K562 (cell line): ENCODE measurements around the gene IMP4. TPM values are rescaled to one million over a fixed set of nuclear protein-coding genes. Genes with fewer than 3 reads are reported as not detected.

Experiments
- CSDE1 ChIP-seq, 2 experiments: fragments of 450-650 bp; IDR thresholded peaks; 2 replicates each; pipeline ENCODE4 v1.6.1; 2016; ENCODE audit warnings: mild to moderate bottlenecking in 1 of 2
- ELF1 ChIP-seq: fragments of 200-800 bp; sonication (Bioruptor generic); IDR thresholded peaks from 2 replicates; pipeline ENCODE4 v1.6.1; 2016; ENCODE audit warnings: missing genetic modification characterization, missing compliant biosample characterization
- FOS ChIP-seq: IDR thresholded peaks from 3 replicates; pipeline ENCODE4 v1.6.1; 2011; ENCODE audit not compliant: insufficient read length; ENCODE audit errors: extremely low read depth
- KDM1A ChIP-seq, 2 experiments: fragments of 450-650 bp; IDR thresholded peaks; 2 replicates each; pipeline ENCODE4 v1.6.1; 2016; ENCODE audit warnings: mild to moderate bottlenecking in 2 of 2
- LCOR ChIP-seq: sonication (generic); formaldehyde crosslinking; IDR thresholded peaks from 2 replicates; pipeline ENCODE4 v1.8.0; 2022; ENCODE audit warnings: mild to moderate bottlenecking, missing genetic modification reagents
- MIER1 ChIP-seq: fragments of 450-650 bp; IDR thresholded peaks from 2 replicates; pipeline ENCODE4 v1.6.1; 2016; ENCODE audit warnings: antibody characterized with exemption, mild to moderate bottlenecking, low read depth
- MTA3 ChIP-seq: fragments of 450-650 bp; formaldehyde crosslinking; IDR thresholded peaks from 2 replicates; pipeline ENCODE4 v1.6.1; 2017; ENCODE audit warnings: mild to moderate bottlenecking, borderline replicate concordance
- NFE2L1 ChIP-seq: fragments of 450-650 bp; IDR thresholded peaks from 2 replicates; pipeline ENCODE4 v1.6.1; 2016; ENCODE audit warnings: missing genetic modification characterization, low read depth, mild to moderate bottlenecking, missing compliant biosample characterization, moderate library complexity, borderline replicate concordance
- NR2C2 ChIP-seq, 2 experiments: fragments of 200-800 bp in 1 of 2; sonication (Bioruptor generic) in 1 of 2; sonication (generic) in 1 of 2; formaldehyde crosslinking in 1 of 2; IDR thresholded peaks; 2 replicates each; pipeline versions ENCODE4 v1.6.1 to v1.8.0; 2016 to 2022; ENCODE audit warnings: mild to moderate bottlenecking in 1 of 2, missing compliant biosample characterization in 1 of 2, missing genetic modification characterization in 1 of 2, missing genetic modification reagents in 1 of 2
- OTX1 ChIP-seq: fragments of 450-650 bp; formaldehyde crosslinking; IDR thresholded peaks from 2 replicates; pipeline ENCODE4 v1.4.0; 2022; ENCODE audit warnings: mild to moderate bottlenecking
- SMARCC2 ChIP-seq: fragments of 450-650 bp; IDR thresholded peaks from 2 replicates; pipeline ENCODE4 v1.6.1; 2017; ENCODE audit warnings: antibody characterized with exemption, moderate library complexity, mild to moderate bottlenecking, low read depth
- SRSF9 ChIP-seq: fragments of 200-400 bp; formaldehyde crosslinking; IDR thresholded peaks from 2 replicates; pipeline ENCODE4 v1.6.1; 2017; ENCODE audit warnings: low read depth, low read length, borderline replicate concordance
- STAT5A ChIP-seq: IDR thresholded peaks from 2 replicates; pipeline ENCODE4 v1.6.1; 2012; ENCODE audit warnings: low read length, inconsistent platforms, borderline replicate concordance
- YBX1 ChIP-seq: fragments of 450-650 bp; IDR thresholded peaks from 2 replicates; pipeline ENCODE4 v1.7.1; 2016; ENCODE audit warnings: mild to moderate bottlenecking
- ZBED1 ChIP-seq: IDR thresholded peaks from 2 replicates; pipeline ENCODE4 v1.6.1; 2014
- ZBTB17 ChIP-seq: fragments of 450-650 bp; formaldehyde crosslinking; IDR thresholded peaks from 2 replicates; pipeline ENCODE4 v1.4.0; 2020; ENCODE audit warnings: mild to moderate bottlenecking
- ZBTB7A ChIP-seq: IDR thresholded peaks from 2 replicates; pipeline ENCODE4 v1.6.1; 2011; ENCODE audit warnings: low read depth, mild to moderate bottlenecking, low read length, moderate library complexity, borderline replicate concordance; ENCODE audit not compliant: control insufficient read depth
- ZNF140 ChIP-seq: fragments of 250-450 bp; sonication (Bioruptor Pico); IDR thresholded peaks from 2 replicates; pipeline ENCODE4 v1.8.0; 2021; ENCODE audit warnings: moderate library complexity, mild to moderate bottlenecking, inconsistent platforms
- ZNF197 ChIP-seq: fragments of 200-800 bp; sonication (Bioruptor generic); IDR thresholded peaks from 2 replicates; pipeline ENCODE4 v1.6.1; 2016; ENCODE audit warnings: low read depth, missing genetic modification characterization, missing compliant biosample characterization
- ZNF212 ChIP-seq: fragments of 450-650 bp; formaldehyde crosslinking; IDR thresholded peaks from 2 replicates; pipeline ENCODE4 v1.4.0; 2020; ENCODE audit warnings: mild to moderate bottlenecking
- ZNF639 ChIP-seq, 2 experiments: fragments of 200-800 bp in 1 of 2; sonication (Bioruptor generic) in 1 of 2; sonication (generic) in 1 of 2; formaldehyde crosslinking in 1 of 2; IDR thresholded peaks in 1 of 2; conservative IDR thresholded peaks in 1 of 2; 2 replicates each; pipeline versions ENCODE4 v1.5.0 to v1.6.1; 2016 to 2020; ENCODE audit warnings: missing compliant biosample characterization in 1 of 2, missing genetic modification characterization in 1 of 2, missing genetic modification reagents in 1 of 2
- polyA plus RNA-seq, 8 experiments: library from polyadenylated mRNA; depleted of rRNA in 4 of 8; stranded (reverse) in 5 of 8; unstranded in 3 of 8; fragments of >200 nt; fragmentation: Nextera tagmentation in 2 of 8; fragmentation: Illumina TruSeq in 1 of 8; extraction: Ambion mirVana in 2 of 8; extraction: Trizol in 1 of 8; gene quantifications; 2 replicates each; pipeline versions ENCODE4 v1.2.1 to v1.2.3, GENCODE V29; 2011 to 2014; ENCODE audit warnings: inconsistent platforms in 1 of 8, missing spikeins in 1 of 8
- total RNA-seq, 7 experiments: library from RNA; depleted of rRNA in 6 of 7; stranded (reverse); fragments of >200 nt in 6 of 7; fragmentation: Illumina TruSeq in 2 of 7; extraction: Trizol in 2 of 7; gene quantifications; 2 replicates each; pipeline versions ENCODE4 v1.2.1 to v1.2.3, GENCODE V29; 2011 to 2021; ENCODE audit warnings: low replicate concordance in 1 of 7
- TF ChIP-seq, protein P1 (sequence below): fragments of 250-450 bp; sonication (Bioruptor Pico); IDR thresholded peaks from 2 replicates; pipeline ENCODE4 v1.5.0; 2021; ENCODE audit warnings: mild to moderate bottlenecking, moderate library complexity

IMP4 gene
- total and polyA plus RNA-seq, 9 of the 15 experiments (the other 6 are each of a cell fraction or from before 2014, with no cell fraction given): 35.4 to 209 (median 100.0) TPM

DNA sequence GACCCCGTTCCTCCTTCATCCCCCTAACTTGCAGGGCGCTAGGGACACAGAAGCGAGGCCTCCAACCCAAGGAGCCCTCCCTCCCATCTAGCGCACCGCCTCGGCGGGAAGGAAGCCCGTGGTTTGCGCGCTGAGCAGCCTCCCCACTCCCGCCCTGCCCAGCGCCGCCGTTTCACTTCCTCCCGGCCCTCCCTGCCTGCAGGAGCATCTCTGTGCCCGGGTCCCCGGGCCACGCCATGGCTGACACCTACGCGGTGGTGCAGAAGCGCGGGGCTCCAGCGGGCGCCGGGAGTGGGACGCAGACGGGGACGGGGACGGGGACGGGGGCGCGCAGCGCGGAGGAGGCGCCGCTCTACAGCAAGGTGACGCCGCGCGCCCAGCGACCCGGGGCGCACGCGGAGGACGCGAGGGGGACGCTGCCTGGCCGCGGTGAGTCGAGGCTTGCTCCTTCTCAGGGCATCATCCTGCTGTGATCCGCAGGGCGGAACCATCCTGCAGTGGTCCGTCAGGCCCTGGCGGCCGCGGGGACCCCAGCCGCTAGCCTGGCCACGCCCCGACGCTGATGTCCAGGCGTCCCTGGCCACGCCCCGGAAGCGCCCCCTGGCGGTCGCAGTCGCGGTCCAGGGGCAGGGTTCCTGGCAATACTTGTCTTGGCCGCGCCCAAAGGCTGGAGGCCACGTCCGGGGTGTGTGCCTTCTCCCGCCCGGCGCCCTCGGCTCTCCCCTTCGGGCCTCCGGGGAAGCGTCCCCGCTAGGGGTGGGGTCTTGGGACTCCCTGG, 29.5 kb downstream of the IMP4 start (continued):
- no peak for TF ChIP-seq SRSF9
- TF ChIP-seq ZNF212: no peak
- TF ChIP-seq ZNF140 (CRISPR knock-in tag): no peak
- TF ChIP-seq ZBTB17 (CRISPR knock-in tag): no peak
- TF ChIP-seq CSDE1 (IDR thresholded peaks at IDR 0.05): no peak
- TF ChIP-seq MTA3: peak; percentile 76
- peak in 1 of 2 experiments; percentile 38; a peak in 1 of 4 replicates for TF ChIP-seq ZNF639 (CRISPR knock-in tag; conservative IDR thresholded peaks at IDR 0.05 in 1 of 2, IDR thresholded peaks at IDR 0.05 in 1 of 2)
- TF ChIP-seq ELF1: no peak
- peak; percentile 14; the same call in 1 of the 2 replicates for TF ChIP-seq ZBED1
- TF ChIP-seq OTX1 (CRISPR knock-in tag): 0 out of 2 replicates have a peak, but pooled peaks have one; percentile 23
- TF ChIP-seq SMARCC2: no peak
- peak; percentile 66; the same call in 1 of the 2 replicates for TF ChIP-seq LCOR (CRISPR knock-in tag)
- TF ChIP-seq NR2C2 (CRISPR knock-in tag; IDR thresholded peaks at IDR 0.05): peak; percentile 56; the same call in 1 of the 2 replicates
- peak; percentile 83 for TF ChIP-seq NR2C2 (tag; IDR thresholded peaks at IDR 0.05)
- no peak for TF ChIP-seq MIER1
- no peak for TF ChIP-seq ZNF197 (CRISPR knock-in tag)
- TF ChIP-seq KDM1A (IDR thresholded peaks at IDR 0.05): no peak
- TF ChIP-seq, protein P1, sequence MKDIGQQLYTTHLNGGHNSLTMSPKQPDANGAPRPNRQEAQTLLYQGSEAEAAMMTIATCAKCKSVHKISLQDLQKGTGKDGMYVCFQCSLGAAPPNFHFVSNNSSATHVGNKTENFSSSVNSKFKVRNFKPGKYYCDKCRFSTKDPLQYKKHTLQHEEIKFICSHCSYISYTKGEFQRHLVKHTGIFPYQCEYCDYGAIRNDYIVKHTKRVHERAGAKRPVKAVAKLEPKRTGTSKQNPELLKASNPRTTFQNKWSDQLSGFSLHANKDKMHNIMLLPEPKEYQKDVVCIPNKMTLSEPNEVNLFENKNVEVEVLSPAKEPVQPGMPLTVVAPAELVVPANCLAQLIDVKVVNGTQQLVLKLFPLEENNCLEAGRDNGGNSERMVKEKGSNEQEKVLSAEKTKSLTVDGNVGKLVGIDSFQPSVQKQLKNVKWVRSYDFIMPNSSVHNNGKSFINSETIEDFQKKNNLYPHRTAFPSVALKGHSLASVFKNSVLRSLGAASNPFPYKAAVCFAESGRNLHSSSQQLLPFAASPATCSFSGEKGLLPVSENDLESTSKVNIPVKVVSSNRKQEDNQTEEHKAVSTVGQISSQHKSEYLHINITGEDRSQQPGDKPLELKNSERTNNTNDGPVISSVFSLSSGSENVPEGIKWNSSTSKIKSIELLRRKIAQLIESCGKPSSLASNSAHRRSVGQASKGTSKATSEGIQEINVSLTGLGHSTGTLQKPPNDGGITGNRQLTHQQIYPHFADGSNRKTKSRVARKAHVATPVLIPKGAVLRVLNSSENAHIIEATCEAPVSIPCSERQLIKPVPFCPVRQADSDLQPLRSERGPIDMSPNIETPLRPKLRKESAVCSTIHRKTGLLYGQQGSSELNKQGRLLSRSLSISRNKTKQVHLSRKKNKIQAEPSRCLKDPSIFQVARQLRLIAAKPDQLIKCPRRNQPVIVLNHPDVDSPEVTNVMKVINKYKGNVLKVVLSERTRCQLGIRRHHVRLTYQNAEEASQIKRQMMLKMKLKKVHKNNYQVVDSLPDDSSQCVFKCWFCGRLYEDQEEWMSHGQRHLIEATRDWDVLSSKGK: no peak
- no peak for TF ChIP-seq NFE2L1
- no peak; the same call in 1 of the 2 replicates for TF ChIP-seq STAT5A
- no peak for TF ChIP-seq FOS
- TF ChIP-seq YBX1: no peak
- TF ChIP-seq ZBTB7A: peak; percentile 74
